Left lung (tissue), 10 donors: ENCODE results near the gene PLPPR1. TPM values are rescaled to one million over a fixed set of nuclear protein-coding genes. Genes with fewer than 3 reads are reported as not detected.

Source experiments
- ATAC-seq: fragments of 200-7000 bp; cut with Tn5 transposase; one replicate; pipeline ENCODE4 v1.9.1; 2020; ENCODE audit warnings: moderate library complexity
- DNase-seq, 4 donors: peaks; one replicate each; pipeline ENCODE4 v3.0.0-alpha.2; 2013 to 2020
- H3K27ac ChIP-seq, 2 donors: fragments of 200-600 bp; sonication (generic) in 1 of 2; one replicate each; pipeline versions ENCODE4 v1.5.0 to v1.8.0; 2020 to 2021
- H3K27me3 ChIP-seq, 2 donors: fragments of 200-600 bp; sonication (generic) in 1 of 2; one replicate each; pipeline versions ENCODE4 v1.5.0 to v1.8.0; 2020 to 2021
- H3K36me3 ChIP-seq, 2 donors: fragments of 200-600 bp; sonication (generic) in 1 of 2; one replicate each; pipeline versions ENCODE4 v1.5.0 to v1.8.0; 2020 to 2021
- H3K4me1 ChIP-seq, 2 donors: fragments of 200-600 bp; one replicate each; pipeline ENCODE4 v1.8.0; 2021
- H3K4me3 ChIP-seq, 2 donors: fragments of 200-600 bp; sonication (generic) in 1 of 2; one replicate each; pipeline versions ENCODE4 v1.5.0 to v1.8.0; 2020 to 2021; ENCODE audit warnings: mild to moderate bottlenecking in 1 of 2
- H3K9me3 ChIP-seq, 2 donors: fragments of 200-600 bp; sonication (generic) in 1 of 2; one replicate each; pipeline versions ENCODE4 v1.5.0 to v1.8.0; 2020 to 2021
- intact Hi-C, 2 donors: fragments of 100-400 bp; cut with DNase I; formaldehyde crosslinking; loops; one replicate each; pipeline versions ENCODE4 v1.11.2 to v1.14.2; 2022
- polyA plus RNA-seq, 6 donors: library from polyadenylated mRNA; unstranded; fragments of 120-200 nt; gene quantifications; one replicate each; pipeline ENCODE4 v1.2.1, GENCODE V29; 2013; ENCODE audit not compliant: insufficient read length in 6 of 6
- total RNA-seq, 2 donors: library from RNA; stranded (reverse); fragmentation: NEBNext Ultra II Directional; extraction: Animal tissue kit (Norgen Biotek cat#: 25700); gene quantifications; one replicate each; pipeline ENCODE4 v1.2.1, GENCODE V29; 2021
- TF ChIP-seq, protein P1 (sequence below), 2 donors: fragments of 200-600 bp; sonication (generic) in 1 of 2; IDR thresholded peaks; one replicate each; pipeline versions ENCODE4 v1.5.0 to v1.8.0; 2021; ENCODE audit warnings: antibody characterized with exemption in 2 of 2
- donor health status: DM: no; HTN: yes; CAD: no.
- donor health status: DM: no; HTN: no; CAD: no.

Gene PLPPR1
- total and polyA plus RNA-seq, 8 donors, result 1.6 to 24.5 (median 21.4) TPM

GRCh38 chr9:100999906-101000544 lies 28.5 kb upstream of the PLPPR1 start:
- intact Hi-C loops, result no loop called here
- H3K36me3 ChIP-seq, result no peaks in the 10 kb centered on the region
- no peak for ATAC-seq
- TF ChIP-seq, protein P1, sequence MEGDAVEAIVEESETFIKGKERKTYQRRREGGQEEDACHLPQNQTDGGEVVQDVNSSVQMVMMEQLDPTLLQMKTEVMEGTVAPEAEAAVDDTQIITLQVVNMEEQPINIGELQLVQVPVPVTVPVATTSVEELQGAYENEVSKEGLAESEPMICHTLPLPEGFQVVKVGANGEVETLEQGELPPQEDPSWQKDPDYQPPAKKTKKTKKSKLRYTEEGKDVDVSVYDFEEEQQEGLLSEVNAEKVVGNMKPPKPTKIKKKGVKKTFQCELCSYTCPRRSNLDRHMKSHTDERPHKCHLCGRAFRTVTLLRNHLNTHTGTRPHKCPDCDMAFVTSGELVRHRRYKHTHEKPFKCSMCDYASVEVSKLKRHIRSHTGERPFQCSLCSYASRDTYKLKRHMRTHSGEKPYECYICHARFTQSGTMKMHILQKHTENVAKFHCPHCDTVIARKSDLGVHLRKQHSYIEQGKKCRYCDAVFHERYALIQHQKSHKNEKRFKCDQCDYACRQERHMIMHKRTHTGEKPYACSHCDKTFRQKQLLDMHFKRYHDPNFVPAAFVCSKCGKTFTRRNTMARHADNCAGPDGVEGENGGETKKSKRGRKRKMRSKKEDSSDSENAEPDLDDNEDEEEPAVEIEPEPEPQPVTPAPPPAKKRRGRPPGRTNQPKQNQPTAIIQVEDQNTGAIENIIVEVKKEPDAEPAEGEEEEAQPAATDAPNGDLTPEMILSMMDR (IDR thresholded peaks at IDR 0.05), result no peak
- H3K27me3 ChIP-seq, result no peaks in the 10 kb centered on the region
- no peak overlapping the region for H3K4me3 ChIP-seq
- H3K9me3 ChIP-seq, result peaks cover 0 to 3% of the 10 kb centered on the region in 2 donors
- H3K4me1 ChIP-seq, result no peaks in the 10 kb centered on the region
- H3K27ac ChIP-seq, result no peak overlapping the region
- no peak for DNase-seq

GRCh38 chr9:101005246-101005645 lies 23.3 kb upstream of the PLPPR1 start:
- H3K36me3 ChIP-seq, result no peaks in the 10 kb centered on the region
- no peak for ATAC-seq
- H3K27me3 ChIP-seq, result no peaks in the 10 kb centered on the region
- no peak overlapping the region for H3K4me3 ChIP-seq
- intact Hi-C loops, result no loop called here
- TF ChIP-seq, protein P1 (IDR thresholded peaks at IDR 0.05), result no peak
- no peak for DNase-seq
- H3K9me3 ChIP-seq, result peaks cover 0 to 11% of the 10 kb centered on the region in 2 donors
- H3K4me1 ChIP-seq, result no peaks in the 10 kb centered on the region
- H3K27ac ChIP-seq, result no peak overlapping the region

DNA sequence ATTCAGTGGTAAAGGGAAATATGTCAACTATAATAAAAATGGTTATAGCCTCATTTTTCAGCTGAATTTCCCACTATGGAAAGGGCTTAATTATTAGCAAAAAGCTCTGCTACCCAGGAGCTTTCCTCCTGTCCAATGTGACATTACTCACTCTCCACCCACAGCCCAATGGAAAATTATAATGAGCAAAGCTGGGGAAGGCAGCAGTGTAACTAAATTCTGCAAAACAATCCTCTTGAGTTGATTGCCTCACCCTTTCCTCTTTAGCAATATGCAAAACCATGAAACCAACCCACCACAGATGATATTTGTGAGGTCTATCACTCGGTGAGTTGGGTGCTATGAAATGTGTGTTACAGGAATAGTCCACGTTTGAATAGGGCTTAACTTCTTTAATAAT lies 14.0 kb upstream of the PLPPR1 start:
- DNase-seq, result no peak
- no peaks in the 10 kb centered on the region for H3K4me1 ChIP-seq
- H3K4me3 ChIP-seq, result no peak overlapping the region
- H3K27me3 ChIP-seq, result no peaks in the 10 kb centered on the region
- TF ChIP-seq, protein P1 (IDR thresholded peaks at IDR 0.05), result no peak
- intact Hi-C loops, result no loop called here
- H3K27ac ChIP-seq, result no peak overlapping the region
- ATAC-seq, result no peak
- no peaks in the 10 kb centered on the region for H3K9me3 ChIP-seq
- no peaks in the 10 kb centered on the region for H3K36me3 ChIP-seq

DNA sequence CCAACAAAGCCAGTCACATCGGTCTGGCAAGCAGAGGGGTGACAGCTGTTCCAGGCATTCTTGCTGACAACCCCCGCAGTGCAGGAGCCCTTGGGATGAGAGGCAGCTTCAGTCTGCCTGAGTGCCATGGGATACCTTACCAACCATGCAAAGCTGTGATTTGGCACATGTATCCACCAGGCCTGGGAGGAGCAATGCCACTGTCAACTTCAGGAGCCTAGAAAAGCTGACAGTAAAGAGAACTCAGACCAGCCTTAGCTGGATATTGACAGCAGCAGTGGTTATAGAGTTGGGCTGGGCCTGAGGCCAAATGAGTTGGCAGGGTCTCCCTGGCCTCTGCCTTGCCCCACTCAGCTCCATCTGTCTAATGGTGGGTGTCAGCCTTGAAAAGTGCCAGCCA lies 10.1 kb upstream of the PLPPR1 start:
- peak in 1 of 4 donors; percentile 37 for DNase-seq
- Histone ChIP-seq H3K27me3 (no peaks in the 10 kb centered on the region), H3K9me3 (no peaks in the 10 kb centered on the region), H3K4me3 (no peak overlapping the region), H3K4me1 (no peaks in the 10 kb centered on the region), H3K36me3 (no peaks in the 10 kb centered on the region), H3K27ac (no peak overlapping the region)
- TF ChIP-seq, protein P1 (IDR thresholded peaks at IDR 0.05), result no peak
- no peak for ATAC-seq
- intact Hi-C loops, result no loop called here

- intact Hi-C loops, result no loop called here
- H3K27ac ChIP-seq, result no peak overlapping the region
- H3K27me3 ChIP-seq, result peaks cover 0 to 14% of the 10 kb centered on the region in 2 donors
- H3K4me1 ChIP-seq, result no peaks in the 10 kb centered on the region
- H3K36me3 ChIP-seq, result no peaks in the 10 kb centered on the region
- DNase-seq (no peak), ATAC-seq (no peak)
- no peaks in the 10 kb centered on the region for H3K9me3 ChIP-seq
- TF ChIP-seq, protein P1 (IDR thresholded peaks at IDR 0.05), result no peak
- no peak overlapping the region for H3K4me3 ChIP-seq
Observed at GRCh38 chr9:101022704-101023103, 5.8 kb upstream of the PLPPR1 start.
